Activated T-cell treated with anti-CD3 and anti-CD28 coated beads for 24 hours (primary cell): ENCODE measurements around the gene CLMN.
"Not testable (repeated sequence)": the region's sequence is repeated elsewhere in the genome, so short reads cannot be mapped to it uniquely, and the experiment has no call there.

ENCODE experiments used
- DNase-seq: peaks from one replicate; pipeline ENCODE4 v3.0.0-alpha.2; 2020; ENCODE audit warnings: low read depth

The CLMN gene

DNA sequence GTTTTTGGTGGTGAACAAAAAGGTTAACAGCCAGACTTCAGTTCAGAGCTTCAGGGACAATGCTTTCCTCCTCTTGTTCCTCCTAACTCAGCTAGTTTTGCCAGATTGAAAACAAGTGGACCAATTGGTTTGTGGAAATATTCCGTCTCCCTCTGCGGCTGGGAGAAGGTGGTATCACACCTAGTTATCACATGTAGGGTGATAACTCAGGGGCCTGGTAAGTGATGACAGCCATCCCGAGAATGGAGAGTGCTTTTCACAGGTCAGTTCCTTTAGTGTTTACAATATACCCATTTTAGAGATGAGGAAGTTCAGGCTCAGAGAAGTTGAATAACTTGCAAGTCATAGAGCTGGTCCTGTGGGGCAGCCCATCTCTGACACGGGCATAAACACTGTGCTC, 101.7 kb downstream of the CLMN start:
- no peak for DNase-seq

DNA sequence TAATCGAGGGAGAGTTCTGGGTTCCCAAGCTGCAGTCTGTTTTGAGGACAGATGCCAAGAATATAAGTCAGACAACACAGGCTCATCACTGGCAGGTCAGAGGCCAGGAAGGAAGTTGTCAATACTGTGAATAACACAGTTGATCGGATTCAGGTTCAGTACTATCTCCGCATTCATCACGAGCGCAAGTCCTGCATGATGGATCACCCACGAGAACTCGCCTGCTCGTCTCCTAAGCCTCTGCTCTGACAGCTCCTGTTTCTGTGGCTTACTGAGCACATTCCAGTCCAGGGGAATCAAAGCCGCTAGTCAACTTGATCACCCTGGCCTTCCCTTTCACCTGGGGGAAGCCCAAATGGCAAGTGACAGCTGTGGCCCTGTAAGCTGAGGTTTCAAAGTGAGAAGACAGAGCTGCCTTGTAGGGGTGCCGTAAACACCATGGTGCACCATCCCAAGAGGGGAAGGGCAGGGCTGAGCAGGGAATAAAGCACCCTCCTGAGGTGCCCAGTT, 102.3 kb downstream of the CLMN start:
- no peak for DNase-seq

DNA sequence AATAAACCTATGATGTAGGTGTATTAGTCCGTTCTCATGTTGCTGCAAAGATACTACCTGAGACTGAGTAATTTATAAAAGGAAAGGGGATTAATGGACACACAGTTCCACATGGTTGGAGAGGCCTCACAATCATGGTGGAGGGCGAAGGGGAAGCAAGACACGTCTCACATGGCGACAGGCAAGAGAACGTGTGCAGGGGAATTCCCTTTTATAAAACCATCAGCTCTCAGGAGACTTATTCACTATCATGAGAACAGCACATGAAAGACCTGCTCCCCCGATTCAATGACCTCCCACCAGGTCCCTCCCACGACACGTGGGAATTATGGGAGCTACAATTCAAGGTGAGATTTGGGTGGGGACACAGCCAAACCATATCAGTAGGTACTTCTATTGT, 103.7 kb downstream of the CLMN start:
- DNase-seq = no peak

DNA sequence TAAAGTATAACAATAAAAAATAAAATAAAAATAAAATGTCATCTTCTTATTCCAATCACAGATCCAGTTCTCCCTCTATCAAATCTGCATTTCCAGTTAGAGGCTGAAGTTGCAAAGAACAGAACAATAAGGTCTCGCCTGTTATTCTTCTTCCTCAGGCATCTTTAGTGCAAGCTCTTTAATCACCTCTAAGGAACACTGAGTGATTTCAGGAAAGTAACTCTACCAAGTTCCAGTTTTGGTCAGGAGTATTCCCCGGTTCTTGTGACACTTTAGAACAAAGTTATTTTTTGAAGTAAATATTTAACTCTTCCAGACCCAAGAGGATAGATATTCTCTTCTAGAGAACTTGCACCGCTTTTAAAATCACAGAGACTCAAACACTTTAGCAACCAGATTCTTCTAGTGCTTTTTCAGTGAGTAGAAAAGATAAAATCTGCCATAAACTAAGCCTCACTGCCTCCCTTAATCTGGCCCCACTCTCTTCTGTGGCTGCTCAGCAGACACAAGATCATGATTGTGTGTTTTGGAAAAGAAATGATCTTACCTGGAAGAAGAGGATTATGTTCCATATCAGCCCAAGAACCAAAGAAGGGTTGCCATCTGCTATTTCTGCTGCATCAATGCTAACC, 104.5 kb downstream of the CLMN start:
- no peak for DNase-seq

DNA sequence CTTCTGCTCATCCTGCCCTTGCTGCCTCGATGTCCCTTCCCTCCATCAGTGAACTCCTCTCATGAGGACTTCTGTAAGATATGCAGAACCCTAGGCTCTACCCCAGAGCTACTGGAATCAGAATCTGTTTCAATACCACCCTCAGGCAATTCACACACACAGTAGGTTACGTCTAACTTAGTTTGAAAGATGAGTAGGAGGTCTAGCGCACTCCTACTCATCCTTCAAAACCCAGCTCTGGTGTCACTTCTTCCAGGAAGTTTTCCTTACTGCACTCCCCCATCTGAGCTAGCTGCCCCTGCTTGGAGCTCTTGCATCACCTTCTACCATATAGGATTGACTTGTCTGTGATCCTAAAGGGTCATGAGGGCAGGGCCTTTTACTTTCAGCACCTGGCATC, 105.9 kb downstream of the CLMN start:
- DNase-seq = no peak

DNA sequence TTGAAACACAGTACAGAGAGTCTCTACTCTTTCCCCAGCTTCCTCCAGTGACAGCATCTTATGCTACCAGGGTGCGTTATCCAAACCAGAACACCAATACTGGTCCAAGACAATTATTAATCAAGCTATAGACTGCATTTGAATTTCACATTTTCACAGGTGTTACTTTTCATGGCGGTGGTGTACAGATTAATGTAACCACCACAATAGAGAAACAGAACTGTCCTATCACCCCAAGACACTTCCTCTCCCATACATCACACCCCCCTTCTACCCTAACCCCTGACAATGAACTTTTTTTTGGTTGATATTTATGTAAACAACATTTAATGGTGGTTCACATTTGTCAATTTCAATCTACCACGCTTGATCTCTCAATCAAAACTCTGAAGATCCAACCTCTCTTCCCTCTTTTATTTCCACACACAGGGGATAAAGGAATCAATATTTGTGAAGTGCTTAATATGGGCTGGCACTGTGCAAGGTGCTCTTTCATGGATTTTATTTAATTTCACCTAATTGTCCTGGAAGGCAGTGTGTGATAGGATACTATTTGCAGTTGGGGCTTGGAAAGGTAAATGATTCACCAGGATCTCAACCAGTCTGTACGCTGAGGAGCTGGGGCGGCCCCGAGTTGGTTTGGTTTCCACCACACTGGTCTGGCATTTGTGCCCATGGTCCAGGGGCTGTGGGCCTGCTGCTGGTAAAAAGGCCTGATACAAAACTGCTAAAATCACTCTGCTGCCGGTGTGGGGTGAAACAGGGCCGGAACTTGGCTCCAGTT, 107.8 kb downstream of the CLMN start:
- DNase-seq = no peak

- DNase-seq = no peak
These were observed 109.0 kb downstream of the CLMN start for GRCh38 chr14:95210699-95211098.

DNA sequence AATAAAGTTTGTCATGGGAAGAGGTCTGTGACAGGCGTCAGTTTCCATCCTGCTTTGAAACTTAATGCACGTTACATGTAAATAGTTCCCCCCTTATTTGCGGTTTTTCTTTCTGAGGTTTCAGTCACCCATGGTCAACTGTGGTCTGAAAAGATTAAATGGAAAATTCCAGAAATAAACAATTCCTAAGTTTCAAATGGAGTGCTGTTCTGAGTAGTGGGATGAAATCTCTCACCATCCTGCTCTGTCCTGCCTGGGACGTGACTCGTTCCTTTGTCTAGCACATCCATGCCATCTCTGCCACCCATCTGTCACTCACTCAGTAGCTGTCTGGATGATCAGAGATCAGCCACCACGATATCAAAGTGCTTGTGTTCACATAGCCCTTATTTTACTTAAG, 111.1 kb downstream of the CLMN start:
- DNase-seq = no peak

GRCh38 chr14:95207475-95208233, 112.1 kb downstream of the CLMN start:
- no peak for DNase-seq

DNA sequence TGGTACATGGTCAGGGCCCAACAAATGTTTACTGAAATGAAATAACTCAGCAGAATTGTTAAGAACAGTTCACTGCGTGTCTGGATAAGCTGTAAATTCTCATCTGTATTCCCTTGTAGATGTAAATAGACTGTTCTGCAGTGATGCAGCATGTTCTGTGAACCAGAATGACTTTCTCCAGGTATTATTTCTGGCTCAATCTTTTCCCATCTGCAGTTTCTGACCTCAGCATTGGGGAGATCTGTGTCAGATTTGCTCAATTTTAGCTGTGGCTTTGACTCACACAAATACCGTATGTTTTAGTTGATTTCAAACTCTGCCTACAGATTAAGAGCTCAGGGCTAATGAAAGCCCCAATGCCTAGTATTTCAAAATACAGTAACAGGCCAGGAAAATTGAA, 113.2 kb downstream of the CLMN start:
- DNase-seq = no peak

DNA sequence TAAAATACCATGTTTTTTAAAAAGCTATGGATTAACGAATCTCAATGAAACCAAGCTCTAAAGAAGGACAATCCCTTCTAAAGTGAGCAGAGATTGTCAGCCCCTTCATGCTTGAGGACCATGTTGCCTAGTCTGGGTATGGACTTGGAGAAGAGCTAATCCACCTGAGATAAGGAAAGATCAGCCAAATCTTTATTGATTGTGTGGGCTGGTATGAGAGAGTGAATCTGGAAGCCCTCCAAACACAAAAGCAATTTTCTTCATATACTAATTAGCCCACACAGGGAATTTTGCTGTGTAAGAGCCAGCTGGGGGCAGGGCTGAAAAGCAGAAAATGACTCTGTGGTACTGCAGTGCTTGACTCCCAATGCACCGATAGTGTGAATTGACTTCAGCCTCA, 115.0 kb downstream of the CLMN start:
- DNase-seq = no peak

- DNase-seq = not testable (repeated sequence)
These were observed 118.0 kb downstream of the CLMN start for GRCh38 chr14:95201745-95202144.

- DNase-seq = no peak
These were observed 119.3 kb downstream of the CLMN start for GRCh38 chr14:95200404-95200803.

- DNase-seq = no peak
These were observed 120.3 kb downstream of the CLMN start for GRCh38 chr14:95199298-95199983.

GRCh38 chr14:95198320-95198719, 121.4 kb downstream of the CLMN start:
- DNase-seq = no peak

DNA sequence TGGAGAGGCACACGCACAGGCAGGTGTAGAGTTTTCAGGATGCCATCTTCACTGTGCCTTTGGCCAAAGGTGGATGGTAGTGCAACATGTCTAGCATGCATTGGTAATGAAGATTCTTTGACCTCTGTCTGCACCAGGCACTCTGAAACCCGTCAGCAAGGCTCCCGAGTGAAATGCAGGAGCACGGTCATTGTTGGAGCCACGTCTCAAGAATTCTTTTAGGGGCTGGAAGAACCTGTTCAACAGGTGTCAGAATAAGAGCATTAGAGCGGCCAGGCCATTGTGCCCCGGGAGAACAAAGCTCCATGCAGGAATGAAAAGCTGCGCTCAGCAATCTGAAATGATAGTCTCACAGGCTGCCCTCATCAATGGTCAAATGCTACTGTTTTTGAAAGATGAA, 122.2 kb downstream of the CLMN start:
- DNase-seq = no peak

GRCh38 chr14:95196826-95197545, 122.7 kb downstream of the CLMN start:
- DNase-seq = no peak

- DNase-seq = no peak
These were observed 123.4 kb downstream of the CLMN start for GRCh38 chr14:95196268-95196667.

DNA sequence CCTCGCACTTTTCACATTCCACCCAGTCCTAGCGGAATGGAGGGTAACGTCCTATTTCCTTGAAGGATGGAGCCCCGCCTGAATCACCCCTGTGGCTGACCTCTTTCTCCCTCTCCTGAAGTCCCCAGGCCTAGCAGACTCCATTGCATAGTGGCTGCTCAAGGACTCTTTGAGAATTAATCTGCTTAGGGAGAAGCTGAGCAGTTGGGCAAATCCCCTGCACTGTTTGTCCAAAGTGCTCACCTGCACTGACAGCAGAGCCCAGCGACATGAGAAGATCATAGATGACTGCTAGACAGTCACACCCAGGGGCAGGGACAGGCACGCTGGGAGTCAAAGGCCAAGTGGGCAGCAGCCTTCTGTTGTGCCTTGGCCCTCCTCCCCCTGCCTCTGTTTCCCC, 124.7 kb downstream of the CLMN start:
- DNase-seq = no peak

DNA sequence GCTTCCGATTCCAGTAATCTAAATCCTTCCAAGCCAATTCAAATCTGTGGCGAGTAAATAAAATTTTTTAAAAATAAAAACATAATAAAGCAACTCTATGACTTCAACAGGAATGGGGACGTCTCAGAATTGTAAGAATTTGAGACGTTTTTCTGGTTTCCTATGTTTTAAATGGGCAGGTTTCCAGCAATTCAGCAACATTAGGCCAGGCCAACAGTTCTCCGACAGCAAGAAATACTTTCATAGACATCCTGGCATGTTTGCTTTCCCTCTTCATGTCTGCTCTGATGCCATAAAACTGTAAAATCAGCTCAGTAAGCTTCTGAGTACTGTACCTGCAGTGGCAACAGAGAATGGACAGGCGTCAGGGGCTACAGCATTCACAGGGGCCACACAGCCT, 126.6 kb downstream of the CLMN start:
- no peak for DNase-seq

DNA sequence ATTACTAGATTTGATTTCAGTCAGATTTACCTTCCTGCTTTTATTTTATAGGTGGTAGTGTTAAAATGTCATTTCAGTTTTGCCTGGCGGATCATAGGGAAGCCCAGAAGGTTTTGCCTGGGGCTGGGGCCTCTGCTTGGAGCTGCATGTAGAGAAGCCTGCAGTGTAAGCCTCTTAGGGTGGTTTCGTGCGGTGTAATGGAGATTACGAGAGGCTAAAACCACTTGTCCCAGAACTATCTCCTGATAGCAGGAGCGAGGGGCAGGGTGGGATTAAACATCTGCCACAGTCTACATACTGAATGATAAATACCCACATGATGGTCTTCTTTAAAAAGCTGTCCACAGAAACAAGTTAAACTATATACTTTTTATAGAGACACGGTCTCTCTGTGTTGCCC, 127.4 kb downstream of the CLMN start:
- DNase-seq = no peak
